Activated T-cell treated with anti-CD3 and anti-CD28 coated beads, Interleukin-2, amount 50 U/mL, for 4 hours (primary cell): ENCODE measurements around the gene EDA. TPM values are rescaled to one million over a fixed set of nuclear protein-coding genes. Genes with fewer than 3 reads are reported as not detected.

ENCODE experiments used
- ATAC-seq, 2 donors: fragments of 200-7000 bp; cut with Tn5 transposase; one replicate each; pipeline ENCODE4 v1.10.0; 2021
- DNase-seq: peaks from one replicate; pipeline ENCODE4 v3.0.0-alpha.2; 2020
- H3K27me3 Mint-ChIP-seq: one replicate; pipeline ENCODE4 v1.8.0; 2021; ENCODE audit warnings: low read depth, mixed read lengths
- H3K36me3 Mint-ChIP-seq: one replicate; pipeline ENCODE4 v1.8.0; 2022; ENCODE audit warnings: mixed read lengths; ENCODE audit not compliant: insufficient read depth
- H3K4me1 Mint-ChIP-seq: one replicate; pipeline ENCODE4 v1.8.0; 2021; ENCODE audit warnings: low read depth, mixed read lengths
- H3K4me3 Mint-ChIP-seq: one replicate; pipeline ENCODE4 v1.8.0; 2021; ENCODE audit warnings: mild to moderate bottlenecking, moderate library complexity, mixed read lengths
- H3K9me3 Mint-ChIP-seq: one replicate; pipeline ENCODE4 v1.8.0; 2021; ENCODE audit warnings: mixed read lengths
- total RNA-seq, 3 donors: library from RNA; stranded (reverse); gene quantifications; one replicate each; pipeline ENCODE4 v1.2.1, GENCODE V29; 2021

Gene EDA
- total RNA-seq, 3 donors from 2014 or later: 0.42 to 2.6 (median 1.2) TPM

- no peak for ATAC-seq
- H3K4me1 Mint-ChIP-seq: no peaks in the 10 kb centered on the region
- H3K36me3 Mint-ChIP-seq: no peaks in the 10 kb centered on the region
- H3K27me3 Mint-ChIP-seq: no peaks in the 10 kb centered on the region
- H3K9me3 Mint-ChIP-seq: peaks cover 20% of the 10 kb centered on the region
- DNase-seq: no peak
- H3K4me3 Mint-ChIP-seq: no peak overlapping the region
Measured at GRCh38 chrX:69664693-69665092, 48.8 kb downstream of the EDA start.

GRCh38 chrX:69670001-69670555, 54.2 kb downstream of the EDA start:
- no peak for ATAC-seq
- no peak for DNase-seq
- Mint-ChIP-seq H3K4me3 (no peak overlapping the region), H3K27me3 (no peaks in the 10 kb centered on the region), H3K36me3 (peaks cover 3% of the 10 kb centered on the region), H3K9me3 (peaks cover 8% of the 10 kb centered on the region), H3K4me1 (no peaks in the 10 kb centered on the region)

GRCh38 chrX:69674891-69675290, 59.0 kb downstream of the EDA start:
- Mint-ChIP-seq H3K9me3 (peaks cover 18% of the 10 kb centered on the region), H3K36me3 (peaks cover 3% of the 10 kb centered on the region), H3K4me3 (no peak overlapping the region), H3K27me3 (no peaks in the 10 kb centered on the region), H3K4me1 (no peaks in the 10 kb centered on the region)
- DNase-seq: no peak
- no peak for ATAC-seq

GRCh38 chrX:69705818-69706217, 89.9 kb downstream of the EDA start:
- DNase-seq (no peak), ATAC-seq (no peak)
- Mint-ChIP-seq H3K9me3 (peaks cover 10% of the 10 kb centered on the region), H3K4me3 (no peak overlapping the region), H3K4me1 (no peaks in the 10 kb centered on the region), H3K36me3 (no peaks in the 10 kb centered on the region), H3K27me3 (no peaks in the 10 kb centered on the region)

- no peaks in the 10 kb centered on the region for H3K4me1 Mint-ChIP-seq
- no peak overlapping the region for H3K4me3 Mint-ChIP-seq
- H3K27me3 Mint-ChIP-seq: no peaks in the 10 kb centered on the region
- no peaks in the 10 kb centered on the region for H3K36me3 Mint-ChIP-seq
- ATAC-seq: no peak
- H3K9me3 Mint-ChIP-seq: peaks cover 16% of the 10 kb centered on the region
- DNase-seq: no peak
Measured at GRCh38 chrX:69718102-69718501, 102.2 kb downstream of the EDA start.

GRCh38 chrX:69724307-69724706, 108.4 kb downstream of the EDA start:
- H3K4me1 Mint-ChIP-seq: peaks cover 7% of the 10 kb centered on the region
- no peak overlapping the region for H3K4me3 Mint-ChIP-seq
- ATAC-seq (no peak), DNase-seq (no peak)
- H3K9me3 Mint-ChIP-seq: peaks cover 7% of the 10 kb centered on the region
- H3K27me3 Mint-ChIP-seq: no peaks in the 10 kb centered on the region
- peaks cover 4% of the 10 kb centered on the region for H3K36me3 Mint-ChIP-seq

- no peak for DNase-seq
- no peaks in the 10 kb centered on the region for H3K4me1 Mint-ChIP-seq
- H3K27me3 Mint-ChIP-seq: no peaks in the 10 kb centered on the region
- H3K9me3 Mint-ChIP-seq: peaks cover 16% of the 10 kb centered on the region
- no peaks in the 10 kb centered on the region for H3K36me3 Mint-ChIP-seq
- H3K4me3 Mint-ChIP-seq: no peak overlapping the region
- no peak for ATAC-seq
Measured at GRCh38 chrX:69740317-69740716, 124.4 kb downstream of the EDA start.

GRCh38 chrX:69741721-69742120, 125.8 kb downstream of the EDA start:
- Mint-ChIP-seq H3K36me3 (no peaks in the 10 kb centered on the region), H3K4me3 (no peak overlapping the region), H3K4me1 (no peaks in the 10 kb centered on the region), H3K9me3 (peaks cover 16% of the 10 kb centered on the region), H3K27me3 (no peaks in the 10 kb centered on the region)
- ATAC-seq: no peak
- no peak for DNase-seq

- H3K4me1 Mint-ChIP-seq: no peaks in the 10 kb centered on the region
- no peaks in the 10 kb centered on the region for H3K36me3 Mint-ChIP-seq
- peaks cover 10% of the 10 kb centered on the region for H3K9me3 Mint-ChIP-seq
- no peak for ATAC-seq
- H3K4me3 Mint-ChIP-seq: no peak overlapping the region
- H3K27me3 Mint-ChIP-seq: no peaks in the 10 kb centered on the region
- DNase-seq: no peak
Measured at GRCh38 chrX:69746051-69746450, 130.1 kb downstream of the EDA start.

GRCh38 chrX:69748055-69748454, 132.1 kb downstream of the EDA start:
- Mint-ChIP-seq H3K4me1 (no peaks in the 10 kb centered on the region), H3K36me3 (no peaks in the 10 kb centered on the region), H3K27me3 (no peaks in the 10 kb centered on the region), H3K4me3 (no peak overlapping the region), H3K9me3 (peaks cover 2% of the 10 kb centered on the region)
- no peak for DNase-seq
- ATAC-seq: no peak

GRCh38 chrX:69759921-69760625, 144.2 kb downstream of the EDA start:
- H3K4me3 Mint-ChIP-seq: no peak overlapping the region
- no peaks in the 10 kb centered on the region for H3K27me3 Mint-ChIP-seq
- no peaks in the 10 kb centered on the region for H3K4me1 Mint-ChIP-seq
- no peaks in the 10 kb centered on the region for H3K36me3 Mint-ChIP-seq
- H3K9me3 Mint-ChIP-seq: no peaks in the 10 kb centered on the region
- ATAC-seq (no peak), DNase-seq (no peak)

- DNase-seq (no peak), ATAC-seq (no peak)
- Mint-ChIP-seq H3K4me1 (no peaks in the 10 kb centered on the region), H3K9me3 (peaks cover 4% of the 10 kb centered on the region), H3K36me3 (no peaks in the 10 kb centered on the region), H3K4me3 (no peak overlapping the region), H3K27me3 (no peaks in the 10 kb centered on the region)
Measured at GRCh38 chrX:69761633-69762032, 145.7 kb downstream of the EDA start.

GRCh38 chrX:69762340-69762739, 146.4 kb downstream of the EDA start:
- ATAC-seq: no peak
- H3K27me3 Mint-ChIP-seq: no peaks in the 10 kb centered on the region
- peaks cover 4% of the 10 kb centered on the region for H3K9me3 Mint-ChIP-seq
- H3K4me3 Mint-ChIP-seq: no peak overlapping the region
- H3K4me1 Mint-ChIP-seq: no peaks in the 10 kb centered on the region
- no peaks in the 10 kb centered on the region for H3K36me3 Mint-ChIP-seq
- DNase-seq: no peak

- Mint-ChIP-seq H3K9me3 (peaks cover 2% of the 10 kb centered on the region), H3K36me3 (no peaks in the 10 kb centered on the region), H3K27me3 (no peaks in the 10 kb centered on the region), H3K4me1 (peaks cover 1% of the 10 kb centered on the region), H3K4me3 (no peak overlapping the region)
- DNase-seq (no peak), ATAC-seq (no peak)
Measured at GRCh38 chrX:69793260-69793935, 177.5 kb downstream of the EDA start.

- no peak for DNase-seq
- Mint-ChIP-seq H3K27me3 (no peaks in the 10 kb centered on the region), H3K4me1 (no peaks in the 10 kb centered on the region), H3K9me3 (peaks cover 4% of the 10 kb centered on the region), H3K36me3 (no peaks in the 10 kb centered on the region), H3K4me3 (no peak overlapping the region)
- no peak for ATAC-seq
Measured at GRCh38 chrX:69795702-69796101, 179.8 kb downstream of the EDA start.
